Activated CD4-positive, alpha-beta T cell treated with anti-CD3 and anti-CD28 coated beads, Interleukin-2, amount 50 U/mL, for 1 hour (primary cell): ENCODE results near the gene TMEM233.

Experiments
- DNase-seq: peaks from one replicate; pipeline ENCODE4 v3.0.0-alpha.2; 2020

The TMEM233 gene

DNA sequence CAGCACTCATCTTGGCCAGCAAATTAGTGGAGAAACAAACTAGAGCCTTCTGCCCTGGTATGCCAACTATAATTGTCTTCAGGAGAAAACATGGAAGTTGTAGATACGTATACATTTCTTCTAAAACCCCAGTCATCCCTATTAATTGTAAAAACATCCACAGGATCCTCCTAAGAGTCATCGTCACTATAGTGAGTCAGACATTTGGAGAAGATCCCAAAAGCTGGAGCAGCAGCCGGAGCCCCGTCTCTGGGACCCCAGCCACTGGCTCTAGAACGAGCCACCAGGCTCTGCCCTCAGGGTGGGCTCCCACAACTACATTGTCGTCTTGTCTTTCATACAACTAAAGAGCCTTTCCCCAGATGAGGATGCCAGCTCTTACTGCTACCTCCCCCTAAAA lies 89.8 kb downstream of the TMEM233 start:
- DNase-seq = no peak

DNA sequence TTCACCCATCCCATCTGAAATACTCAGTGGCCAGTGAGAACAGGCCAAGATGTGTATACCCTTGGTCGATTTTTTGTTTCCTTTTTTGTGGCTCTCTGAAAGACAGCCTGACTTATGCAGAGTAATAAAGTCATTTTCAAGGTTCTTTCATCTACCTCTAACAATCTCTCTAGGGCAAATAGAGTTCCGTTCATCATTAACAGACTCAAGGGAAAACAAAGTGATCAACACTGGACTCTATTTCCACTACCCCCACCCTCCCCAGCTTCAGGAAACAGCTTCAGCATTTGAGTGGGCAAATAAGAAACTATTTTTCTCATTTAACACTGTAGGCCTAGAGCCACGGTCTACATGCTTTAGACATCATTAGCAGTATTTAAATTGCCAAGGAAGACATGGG lies 90.2 kb downstream of the TMEM233 start:
- DNase-seq = no peak

DNA sequence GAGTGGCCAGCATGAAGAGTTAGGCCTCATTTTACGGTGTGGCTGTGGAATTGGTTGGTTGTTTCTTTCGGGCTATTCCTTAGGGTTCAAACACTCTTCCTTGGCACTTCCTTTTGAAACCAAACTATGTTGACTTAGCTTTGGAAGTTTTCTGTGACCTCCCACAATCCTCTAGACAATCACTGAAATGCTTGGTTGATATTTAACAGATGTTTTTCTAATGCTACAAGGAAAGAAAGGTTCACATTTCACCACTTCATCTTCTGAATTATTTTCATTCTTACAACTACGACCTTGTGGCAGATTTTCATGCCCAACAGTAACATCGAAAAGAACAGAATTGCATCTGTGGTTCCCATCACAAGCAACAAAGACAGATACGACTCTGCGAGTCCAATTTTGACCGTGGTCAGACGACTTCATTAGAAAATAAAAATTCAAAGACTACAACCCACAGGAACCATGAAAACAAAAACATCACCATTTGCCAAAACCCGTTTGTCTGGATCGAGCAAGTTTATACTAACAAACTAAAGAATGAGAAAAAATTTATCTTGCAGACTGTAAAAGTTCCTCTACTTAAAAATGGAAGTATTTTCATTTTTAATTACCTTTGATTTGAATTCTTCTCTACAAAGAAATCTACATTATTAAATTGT lies 91.3 kb downstream of the TMEM233 start:
- DNase-seq = no peak

DNA sequence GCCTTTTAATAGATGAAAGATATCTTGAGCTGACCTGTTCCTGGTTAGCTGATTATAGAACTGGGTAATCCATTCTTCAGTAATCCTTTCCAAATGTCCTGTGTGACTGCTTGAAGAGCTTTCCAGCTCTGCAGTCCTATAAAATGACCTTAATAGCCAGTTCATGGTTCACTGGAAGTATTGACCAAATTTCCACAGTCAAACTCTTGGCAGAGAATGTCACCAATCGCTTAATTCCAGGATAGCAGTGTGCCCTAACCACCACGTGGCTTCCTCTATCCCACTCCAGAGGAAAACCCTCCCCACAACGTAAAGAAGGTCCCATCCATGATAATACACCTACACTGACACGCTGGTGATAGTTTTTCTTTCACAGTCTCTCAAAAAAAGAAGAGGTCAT lies 91.8 kb downstream of the TMEM233 start:
- DNase-seq = no peak

DNA sequence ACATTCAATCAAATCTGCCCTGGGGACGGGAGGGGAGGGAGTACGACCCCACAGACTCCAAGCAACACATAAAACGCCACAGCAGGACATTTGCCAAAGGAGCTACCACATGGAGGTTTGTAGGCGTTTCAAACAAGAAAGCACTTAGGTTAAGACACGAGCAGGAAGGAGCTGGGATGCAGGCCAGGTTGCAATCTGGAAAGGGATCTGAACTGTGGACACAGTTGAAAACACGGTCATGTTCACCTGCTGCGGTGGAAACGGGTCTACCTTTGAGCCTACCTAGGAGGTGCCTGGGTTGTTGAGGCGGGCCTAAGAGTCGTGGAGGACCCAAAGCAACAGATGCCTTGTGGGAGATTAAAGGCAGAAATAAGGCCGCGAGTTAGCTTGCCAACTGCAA lies 92.8 kb downstream of the TMEM233 start:
- DNase-seq = no peak

DNA sequence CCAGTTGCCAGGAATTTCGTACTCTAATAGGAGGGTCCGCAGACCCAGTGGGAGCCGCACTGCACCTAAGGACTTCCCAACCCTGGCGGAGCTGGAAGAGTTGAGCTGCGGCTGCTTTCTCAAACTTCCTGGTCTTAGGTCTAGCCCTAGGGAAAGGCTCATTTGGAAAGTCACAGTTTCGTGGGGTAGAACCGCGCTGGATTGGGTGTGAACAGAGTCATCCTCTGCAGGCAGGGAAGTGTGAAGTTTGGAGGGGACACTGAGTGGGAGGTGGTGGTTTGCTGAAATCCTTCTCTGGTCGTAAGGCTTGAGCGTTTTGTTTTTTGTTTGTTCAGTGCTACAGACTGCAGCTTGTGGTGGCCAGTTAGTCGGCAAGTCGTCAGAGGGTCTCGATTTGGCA lies 93.2 kb downstream of the TMEM233 start:
- no peak for DNase-seq

DNA sequence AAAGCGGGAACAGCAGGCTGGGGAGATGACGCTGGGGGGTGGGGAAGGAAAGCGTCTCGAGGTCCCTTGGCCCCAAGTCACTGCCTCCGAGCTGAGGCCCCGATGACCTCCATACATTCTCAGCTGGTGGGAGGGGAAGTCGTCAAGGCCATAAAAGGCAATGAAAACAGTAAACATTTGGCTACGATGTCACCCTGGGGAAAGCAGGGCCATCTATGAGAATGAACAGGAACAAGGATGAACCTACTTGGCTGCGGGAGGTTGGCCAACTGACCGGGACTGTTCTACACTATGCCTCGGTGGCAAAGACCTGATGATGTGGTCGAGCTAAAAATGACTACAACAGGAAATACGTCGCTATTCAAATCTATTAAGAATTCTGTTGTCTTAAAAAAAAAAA lies 93.8 kb downstream of the TMEM233 start:
- no peak for DNase-seq

GRCh38 chr12:119687879-119688278 lies 94.3 kb downstream of the TMEM233 start:
- no peak for DNase-seq

GRCh38 chr12:119689935-119690500 lies 96.4 kb downstream of the TMEM233 start:
- no peak for DNase-seq

DNA sequence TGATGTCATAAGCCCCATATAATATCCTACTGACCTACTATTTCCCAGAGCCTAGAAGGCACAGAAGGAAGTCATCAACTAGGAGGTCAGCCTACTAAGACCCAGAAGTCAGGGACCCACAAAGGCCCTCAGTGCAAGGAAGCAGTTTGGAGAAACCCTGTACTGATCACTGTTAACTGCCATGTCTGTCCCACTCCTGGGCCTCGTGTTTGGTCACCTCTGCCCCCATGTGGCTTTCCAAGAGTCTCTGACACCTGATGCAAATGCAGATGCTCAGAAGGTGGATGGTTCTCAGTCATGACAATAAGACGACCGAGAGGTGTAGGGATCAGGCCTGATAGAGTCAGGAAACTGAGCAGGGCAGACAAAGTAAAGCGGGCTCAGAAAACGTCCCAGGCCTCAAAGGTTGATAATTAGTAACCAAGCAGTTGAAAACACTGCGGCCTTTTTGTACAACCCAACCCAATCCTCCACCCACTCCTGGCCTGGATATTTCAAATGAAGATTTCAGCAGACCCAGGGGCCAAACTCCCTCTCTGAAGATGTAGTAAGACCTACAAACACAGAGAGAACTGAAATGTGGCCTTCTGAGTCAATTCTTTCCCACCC lies 97.7 kb downstream of the TMEM233 start:
- no peak for DNase-seq

GRCh38 chr12:119692410-119692809 lies 98.8 kb downstream of the TMEM233 start:
- no peak for DNase-seq
